Stimulated activated CD8-positive, alpha-beta memory T cell treated with anti-CD3 and anti-CD28 coated beads, Interleukin-15, amount 100 ng/mL, for 48 hours (primary cell): ENCODE measurements around the gene CD99L2.
"Not testable (repeated sequence)": the region's sequence is repeated elsewhere in the genome, so short reads cannot be mapped to it uniquely, and the experiment has no call there.

Experiments
- DNase-seq, 2 donors: peaks; one replicate each; pipeline ENCODE4 v3.0.0-alpha.2; 2020; ENCODE audit warnings: low read depth in 2 of 2

The CD99L2 gene

GRCh38 chrX:150897421-150898320 lies 797 bp downstream of the CD99L2 start:
- DNase-seq, result peak in 1 of 2 donors; percentile 21

DNA sequence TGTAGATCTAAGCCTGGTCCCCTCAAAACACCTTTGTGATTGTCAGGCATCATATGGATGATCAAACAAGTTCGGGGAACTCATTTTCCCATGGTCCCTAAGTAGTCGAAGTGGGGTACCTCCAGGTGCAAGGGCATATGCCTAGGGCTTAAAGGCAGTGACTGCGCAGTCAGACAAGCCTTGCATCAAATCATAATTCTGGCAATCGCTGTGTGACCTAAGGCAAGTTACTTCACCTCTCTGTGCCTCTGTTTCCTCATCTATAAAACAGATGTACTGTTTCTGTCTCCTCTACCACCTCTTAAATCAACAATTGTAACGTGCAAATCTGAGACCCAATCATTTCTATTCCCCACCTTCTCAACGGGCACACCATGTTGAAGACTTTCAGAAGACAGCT lies 1.8 kb downstream of the CD99L2 start:
- DNase-seq, result no peak

GRCh38 chrX:150893936-150894335 lies 4.5 kb downstream of the CD99L2 start:
- DNase-seq, result no peak

DNA sequence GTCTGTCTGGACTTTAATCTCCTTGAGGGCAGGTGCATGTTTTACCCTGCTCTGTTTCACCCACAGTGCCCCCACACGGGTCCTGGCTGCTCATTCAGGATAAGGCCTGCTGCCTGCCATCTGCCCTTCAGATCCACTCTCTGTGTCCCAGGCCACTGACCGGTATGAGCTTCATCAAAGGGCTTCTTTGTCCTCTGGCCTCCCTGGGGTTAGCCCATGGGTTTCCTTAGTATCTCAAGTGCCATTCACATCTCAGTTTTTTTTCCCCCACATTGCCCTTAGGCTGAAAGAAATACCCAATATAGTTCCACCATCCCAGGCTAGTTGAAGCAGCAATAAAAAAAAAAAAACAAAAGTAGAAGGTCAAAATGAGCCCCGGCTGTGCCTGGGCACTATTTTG lies 9.3 kb downstream of the CD99L2 start:
- no peak for DNase-seq

GRCh38 chrX:150887906-150888465 lies 10.5 kb downstream of the CD99L2 start:
- DNase-seq, result no peak

GRCh38 chrX:150887268-150887667 lies 11.2 kb downstream of the CD99L2 start:
- not testable (repeated sequence) for DNase-seq

GRCh38 chrX:150886381-150886780 lies 12.1 kb downstream of the CD99L2 start:
- DNase-seq, result no peak

DNA sequence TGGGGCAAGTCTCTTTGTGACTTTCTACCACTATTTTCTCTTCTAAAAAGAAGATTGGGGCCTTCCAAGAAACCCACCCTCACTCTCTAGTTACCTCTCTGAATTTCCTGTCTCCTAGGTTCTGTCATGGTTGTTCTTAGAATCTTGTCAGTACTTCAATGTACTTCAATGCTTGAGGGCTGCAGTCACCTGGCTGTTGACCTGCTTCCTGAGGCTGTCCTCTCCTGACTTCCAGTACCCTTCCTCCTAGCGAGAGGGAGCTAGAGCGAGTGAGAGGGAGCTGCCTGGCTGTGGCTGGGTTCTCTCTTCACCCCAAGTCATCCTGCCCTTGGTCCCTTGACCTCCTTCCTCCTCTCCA lies 17.7 kb downstream of the CD99L2 start:
- DNase-seq, result no peak

GRCh38 chrX:150879855-150880807 lies 18.3 kb downstream of the CD99L2 start:
- DNase-seq, result no peak

GRCh38 chrX:150875621-150876020 lies 22.8 kb downstream of the CD99L2 start:
- DNase-seq, result not testable (repeated sequence)

DNA sequence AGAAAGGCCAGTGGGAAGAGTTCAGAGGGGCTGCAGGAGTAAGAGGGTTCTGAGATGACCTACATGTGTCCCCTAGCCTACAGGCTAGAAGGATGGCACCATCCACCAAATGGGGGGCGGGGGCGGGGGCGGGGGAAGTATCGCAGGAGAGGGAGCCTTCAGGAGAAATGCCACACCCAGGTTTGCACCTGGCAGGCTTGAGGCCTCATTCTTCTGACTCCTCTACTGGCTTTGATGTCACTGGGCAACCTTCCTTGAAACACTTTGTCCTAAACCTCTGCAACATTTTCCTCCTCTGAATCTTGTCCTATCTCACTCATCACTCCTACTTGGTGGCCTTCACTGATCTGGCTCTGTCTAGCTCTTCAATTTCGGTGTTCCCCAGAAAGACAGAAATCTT lies 24.0 kb downstream of the CD99L2 start:
- DNase-seq, result no peak

DNA sequence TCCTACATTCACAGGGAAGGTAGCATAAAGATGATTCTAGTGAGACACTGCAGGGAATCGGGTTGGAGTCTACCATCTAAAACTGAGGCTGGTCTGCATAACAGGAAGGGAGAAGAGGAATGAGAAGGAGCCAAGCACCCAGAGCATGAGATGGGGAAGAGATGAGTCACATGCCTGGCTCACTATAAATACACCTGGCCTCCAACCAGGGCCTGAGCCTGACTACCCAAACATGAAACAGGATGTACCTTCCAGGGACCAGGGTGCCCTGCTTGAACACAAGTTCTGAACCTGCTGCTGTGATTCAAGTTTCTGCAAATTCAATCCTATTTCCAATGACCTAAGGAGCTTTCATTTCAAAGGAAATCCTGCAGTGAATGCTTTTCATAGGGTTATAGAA lies 24.9 kb downstream of the CD99L2 start:
- DNase-seq, result no peak

- DNase-seq, result no peak
Measured at GRCh38 chrX:150872773-150873336, 25.6 kb downstream of the CD99L2 start.

DNA sequence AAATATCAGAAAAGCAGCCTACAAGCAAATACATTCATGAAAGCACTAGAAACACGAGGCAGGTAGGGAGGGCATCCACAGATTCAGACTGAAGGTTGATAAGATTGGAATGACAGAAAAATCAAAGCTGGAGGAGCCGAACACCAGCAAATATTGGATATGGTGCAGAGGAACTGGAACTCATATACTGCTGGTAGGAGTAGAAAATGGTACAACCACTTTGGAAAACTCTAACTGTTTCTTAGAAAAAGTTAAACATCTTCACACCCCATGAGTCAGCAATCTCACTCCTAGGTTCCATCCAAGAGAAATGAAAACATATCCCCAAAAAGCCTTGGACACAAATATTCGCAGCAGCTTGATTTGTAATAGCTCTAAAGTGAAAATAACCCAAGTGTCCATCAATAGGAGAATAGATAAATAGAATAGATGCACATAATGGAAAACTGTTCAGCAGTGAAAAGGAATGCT lies 27.1 kb downstream of the CD99L2 start:
- no peak for DNase-seq

DNA sequence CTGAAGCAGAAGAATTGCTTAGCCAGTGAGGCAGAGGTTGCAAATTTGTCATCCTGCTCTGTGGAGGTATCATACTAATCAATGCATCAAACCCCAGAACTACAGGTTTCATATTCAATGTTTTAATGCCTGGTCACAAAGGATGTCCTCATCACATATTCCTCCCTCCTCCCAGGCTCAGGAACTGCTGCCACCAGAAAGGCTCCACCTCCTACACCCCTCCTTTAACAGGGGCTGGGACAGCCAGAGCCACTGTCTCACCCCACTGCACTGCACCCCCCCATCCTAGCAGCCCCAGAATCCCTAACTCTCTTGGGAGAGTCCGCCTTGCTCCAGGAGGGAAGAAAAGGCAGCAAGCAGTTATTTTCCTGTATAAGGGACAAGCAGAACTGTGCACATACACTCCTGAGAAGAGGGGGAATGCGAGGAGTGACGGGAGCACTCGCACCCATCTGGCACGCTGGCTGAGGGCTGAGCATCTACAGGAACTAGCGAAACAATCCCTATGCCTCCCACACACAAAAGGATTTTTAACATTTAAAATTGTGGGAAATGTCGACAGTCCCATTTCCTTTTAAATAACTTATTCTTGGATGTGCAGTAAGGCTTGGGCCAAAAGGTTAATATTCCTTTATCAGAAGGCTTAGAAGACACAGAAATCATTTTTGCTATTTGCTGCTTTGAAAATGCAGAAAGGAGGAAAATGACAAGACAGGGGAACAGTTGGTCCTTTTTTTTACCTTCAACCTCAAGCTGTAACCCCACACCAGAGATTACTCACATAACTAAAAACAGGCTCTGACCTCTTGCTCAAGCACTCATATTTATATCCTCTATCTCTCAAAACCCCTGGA lies 27.8 kb downstream of the CD99L2 start:
- DNase-seq, result no peak

DNA sequence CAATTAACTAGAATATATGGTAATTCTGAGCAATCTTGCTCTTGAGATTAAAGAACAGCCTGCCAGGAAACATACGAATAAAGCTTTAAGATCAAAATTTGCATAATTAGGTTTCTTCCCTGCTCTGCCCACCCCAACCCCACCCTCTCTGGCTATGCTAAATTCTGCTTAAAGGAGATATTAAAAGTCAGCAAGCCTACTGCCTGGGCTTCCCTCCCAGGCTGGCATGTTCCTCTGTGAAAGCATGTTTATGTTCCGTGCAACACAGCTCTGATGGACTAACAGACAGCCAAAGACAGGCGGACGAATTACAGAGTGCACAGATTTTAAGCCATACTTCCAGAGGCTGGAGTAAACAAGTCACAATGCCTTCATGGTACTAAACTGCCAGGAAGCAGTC lies 28.4 kb downstream of the CD99L2 start:
- DNase-seq, result no peak

- no peak for DNase-seq
Measured at GRCh38 chrX:150869450-150869849, 29.0 kb downstream of the CD99L2 start.

DNA sequence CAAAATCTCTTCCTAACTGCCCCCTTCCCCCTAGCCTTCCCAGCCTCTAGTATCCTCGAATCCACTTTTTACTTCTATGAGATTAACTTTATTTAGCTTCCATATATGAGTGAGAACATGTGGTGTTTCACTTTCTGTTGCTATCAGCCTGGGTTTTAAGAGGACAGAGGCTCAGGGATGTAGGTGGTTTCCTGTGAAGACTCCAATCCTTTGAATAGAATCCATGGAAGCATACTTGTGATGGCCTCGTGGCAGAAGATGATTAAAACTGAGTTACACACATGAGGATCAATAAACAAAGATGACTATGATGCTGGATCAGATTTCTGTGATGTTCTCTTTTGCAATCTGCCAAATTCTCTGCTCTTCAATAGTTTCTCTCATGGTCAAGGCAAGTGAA lies 29.8 kb downstream of the CD99L2 start:
- no peak for DNase-seq

DNA sequence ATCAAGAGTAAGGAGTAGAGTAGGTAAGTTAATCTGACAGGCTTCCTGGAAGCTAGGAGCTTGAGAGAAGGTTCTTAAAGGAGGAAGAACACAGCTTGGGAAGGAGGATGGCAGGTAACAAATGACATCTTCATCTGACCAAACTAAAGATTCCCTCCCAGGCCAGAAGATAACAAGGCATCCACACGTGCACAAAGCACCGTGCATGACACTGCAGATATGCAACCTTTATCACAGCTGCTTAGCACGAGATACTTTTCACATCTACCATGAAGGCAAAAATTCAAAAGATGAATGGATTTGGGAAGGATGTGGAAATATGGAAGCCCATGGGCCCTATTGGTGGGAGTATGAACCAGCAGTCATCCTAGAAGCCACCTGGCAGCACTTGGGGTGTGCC lies 34.3 kb downstream of the CD99L2 start:
- no peak for DNase-seq

GRCh38 chrX:150863191-150863590 lies 35.3 kb downstream of the CD99L2 start:
- no peak for DNase-seq

DNA sequence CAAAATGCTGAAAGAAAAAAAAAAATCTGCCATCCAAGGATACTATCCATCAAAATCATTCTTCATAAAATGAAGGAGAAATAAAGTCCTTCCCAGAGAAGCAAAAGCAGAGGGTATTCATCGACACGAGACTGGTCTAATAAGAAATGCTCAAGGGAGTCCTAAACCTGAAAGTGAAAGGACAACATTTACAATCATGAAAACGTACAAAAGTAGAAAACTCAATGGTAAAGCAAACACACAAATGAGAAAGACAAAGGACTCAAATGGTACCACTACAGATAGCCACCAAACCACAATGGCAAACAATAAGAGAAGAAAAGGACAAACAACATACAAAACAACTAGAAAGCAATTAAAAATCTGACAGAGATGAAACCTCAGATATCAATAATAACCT lies 41.0 kb downstream of the CD99L2 start:
- no peak for DNase-seq
